Endothelial cell of umbilical vein (primary cell): ENCODE data around the gene MED13. TPM values are rescaled to one million over a fixed set of nuclear protein-coding genes. Genes with fewer than 3 reads are reported as not detected.

Experiments
- BruUV-seq: library from RNA; stranded (reverse); fragments of 400-500 nt; replicated peaks from 2 replicates; lab custom pipeline; 2021; lab: Mats Ljungman, UMichigan
- CTCF ChIA-PET: fragments of 300-600, 350-600 bp; sonication (Branson Sonifier 250); formaldehyde crosslinking; loops from one replicate; lab custom pipeline; 2021; ENCODE audit warnings: antibody characterized with exemption, inconsistent platforms; lab: Charles Lee
- POLR2A ChIA-PET: fragments of 300-600, 350-600 bp; sonication (Branson Sonifier 250); formaldehyde crosslinking; loops from one replicate; lab custom pipeline; 2021; ENCODE audit warnings: antibody characterized with exemption, inconsistent platforms; lab: Charles Lee
- DNase-seq: peaks from one replicate; pipeline ENCODE4 v3.0.0-alpha.2; 2011; ENCODE audit warnings: low read depth, low spot score
- FAIRE-seq: peaks from 2 replicates; lab custom pipeline; 2011; peaks lifted over from hg19 to GRCh38; lab: Jason Lieb, UNC
- H2AFZ ChIP-seq: 2 replicates; pipeline ENCODE4 v1.6.0; 2012; ENCODE audit warnings: low read depth, low read length, control low read depth, inconsistent platforms
- H3K27ac ChIP-seq: 2 replicates; pipeline ENCODE4 v1.5.1; 2011; ENCODE audit warnings: low read depth, mild to moderate bottlenecking, control low read depth, low read length, moderate library complexity; ENCODE audit not compliant: insufficient read depth
- H3K27me3 ChIP-seq, 2 experiments: 2 replicates each; pipeline versions ENCODE4 v1.6.0 to v1.6.1; 2011; ENCODE audit warnings: low read length in 2 of 2, mixed read lengths in 1 of 2; ENCODE audit not compliant: control insufficient read depth in 2 of 2, insufficient read depth in 2 of 2
- H3K36me3 ChIP-seq, 2 experiments: 2 replicates in 1 of 2; 3 replicates in 1 of 2; pipeline ENCODE4 v1.5.1; 2011; ENCODE audit warnings: low read length in 2 of 2, mild to moderate bottlenecking in 1 of 2, moderate library complexity in 1 of 2; ENCODE audit not compliant: control insufficient read depth in 2 of 2, insufficient read depth in 2 of 2; ENCODE audit errors: extremely low read depth in 1 of 2
- H3K4me1 ChIP-seq: 3 replicates; pipeline ENCODE4 v1.5.1; 2011; ENCODE audit warnings: mild to moderate bottlenecking, low read length; ENCODE audit not compliant: control insufficient read depth, insufficient read depth; ENCODE audit errors: extremely low read depth
- H3K4me2 ChIP-seq: 2 replicates; pipeline ENCODE4 v1.6.1; 2011; ENCODE audit warnings: low read length, control low read depth, mixed read lengths; ENCODE audit not compliant: insufficient read depth
- H3K4me3 ChIP-seq, 3 experiments: fragments of 200-600 bp in 1 of 3; sonication (generic), shearing (Covaris generic) in 1 of 3; replicated peaks in 1 of 3; 2 replicates each; pipeline ENCODE4 v1.5.1; 2011 to 2016; ENCODE audit warnings: control low read depth in 3 of 3, low read length in 3 of 3, mild to moderate bottlenecking in 2 of 3, inconsistent platforms in 1 of 3, low read depth in 1 of 3, moderate library complexity in 1 of 3; ENCODE audit not compliant: insufficient read depth in 1 of 3
- H3K79me2 ChIP-seq: 2 replicates; pipeline ENCODE4 v1.6.0; 2012; ENCODE audit warnings: low read length, inconsistent platforms; ENCODE audit not compliant: control insufficient read depth, insufficient read depth
- H3K9ac ChIP-seq: replicated peaks from 2 replicates; pipeline ENCODE3; 2011; ENCODE audit warnings: low read length, control low read depth; ENCODE audit not compliant: insufficient read depth; ENCODE audit errors: extremely low read depth
- H3K9me1 ChIP-seq: replicated peaks from 3 replicates; pipeline ENCODE4 v1.6.0; 2011; ENCODE audit warnings: mild to moderate bottlenecking, low read length; ENCODE audit not compliant: control insufficient read depth, insufficient read depth; ENCODE audit errors: extremely low read depth
- H3K9me3 ChIP-seq: replicated peaks from 2 replicates; pipeline ENCODE4 v1.5.1; 2012; ENCODE audit warnings: low read length, inconsistent platforms; ENCODE audit not compliant: control insufficient read depth, insufficient read depth
- H4K20me1 ChIP-seq: replicated peaks from 2 replicates; pipeline ENCODE3; 2011; ENCODE audit warnings: mild to moderate bottlenecking, low read length; ENCODE audit not compliant: control insufficient read depth, insufficient read depth; ENCODE audit errors: extremely low read depth
- CTCF ChIP-seq, 2 donors: IDR thresholded peaks; 1 replicate in 1 of 2; 2 replicates in 1 of 2; pipeline ENCODE4 v1.5.1; 2011; ENCODE audit warnings: low read length in 2 of 2, mild to moderate bottlenecking in 2 of 2, moderate library complexity in 2 of 2, control low read depth in 1 of 2, inconsistent platforms in 1 of 2, low read depth in 1 of 2; ENCODE audit not compliant: insufficient read depth in 1 of 2; ENCODE audit errors: extremely low read depth in 1 of 2
- EZH2 ChIP-seq: IDR thresholded peaks from 2 replicates; pipeline ENCODE4 v1.6.1; 2012; ENCODE audit warnings: borderline replicate concordance, low read depth, mild to moderate bottlenecking, moderate library complexity, low read length, inconsistent platforms; ENCODE audit not compliant: severe bottlenecking
- GATA2 ChIP-seq: IDR thresholded peaks from 2 replicates; pipeline ENCODE4 v1.7.0; 2011; ENCODE audit warnings: low read depth, mild to moderate bottlenecking, moderate library complexity, mixed read lengths, low read length; ENCODE audit not compliant: insufficient read length, insufficient read depth
- JUN ChIP-seq: IDR thresholded peaks from 2 replicates; pipeline ENCODE4 v1.6.1; 2011; ENCODE audit warnings: borderline replicate concordance, low read depth; ENCODE audit not compliant: insufficient read length, insufficient read depth
- MAX ChIP-seq: IDR thresholded peaks from 2 replicates; pipeline ENCODE4 v1.6.1; 2011; ENCODE audit not compliant: insufficient read depth, insufficient read length
- POLR2A ChIP-seq: IDR thresholded peaks from 2 replicates; pipeline ENCODE4 v1.6.1; 2012; ENCODE audit warnings: low read depth, mild to moderate bottlenecking, control low read depth, low read length
- dilution Hi-C: fragments of 300-500 bp; cut with MboI; formaldehyde crosslinking; loops from one replicate; pipeline ENCODE4 v1.15.0; 2019; ENCODE audit warnings: low sequenced_read_pairs; ENCODE audit not compliant: extremely low pct_ligation_motif_present
- intact Hi-C: fragments of 100-400 bp; cut with micrococcal nuclease; formaldehyde crosslinking; loops from one replicate; pipeline ENCODE4 v1.10.0; 2022
- polyA plus RNA-seq, 4 experiments: library from polyadenylated mRNA; depleted of rRNA in 3 of 4; stranded (reverse) in 3 of 4; unstranded in 1 of 4; fragments of >200 nt; gene quantifications; 2 replicates each; pipeline versions ENCODE4 v1.2.1 to v1.2.3, GENCODE V29; 2011 to 2012; ENCODE audit warnings: missing spikeins in 1 of 4
- total RNA-seq: library from RNA; stranded (reverse); gene quantifications from 2 replicates; pipeline ENCODE4 v1.2.3, GENCODE V29; 2021

The MED13 gene
- total and polyA plus RNA-seq, 2 donors (not counting 3 experiments of a cell fraction or from before 2014, with no cell fraction given), result 11.6 to 49.6 TPM

GRCh38 chr17:62101090-62101489 lies 36.0 kb upstream of the MED13 start:
- DNase-seq, result no peak
- CTCF ChIA-PET, result interaction anchor here (0.7 to 1.6 kb wide), 4 partner anchors 10 to 22 kb away, joined by 3 to 4 read pairs (median 4); no protein-coding TSS in a partner anchor
- Histone ChIP-seq H3K4me3 (no peak overlapping the region), H3K4me1 (no peaks in the 10 kb centered on the region), H3K36me3 (no peaks in the 10 kb centered on the region), H3K27ac (no peak overlapping the region), H3K27me3 (peaks cover 0 to 2% of the 10 kb centered on the region in 2 experiments), H3K9me3 (no peaks in the 10 kb centered on the region), H2AFZ (no peak overlapping the region), H4K20me1 (no peaks in the 10 kb centered on the region), H3K9ac (no peak overlapping the region), H3K4me2 (no peak overlapping the region), H3K9me1 (no peaks in the 10 kb centered on the region), H3K79me2 (no peaks in the 10 kb centered on the region)
- no TSS peak for BruUV-seq
- TF ChIP-seq POLR2A, result no peak
- TF ChIP-seq GATA2, result no peak
- no peak for TF ChIP-seq EZH2
- no peak for TF ChIP-seq JUN
- no peak for TF ChIP-seq CTCF (IDR thresholded peaks at IDR 0.05; ENCODE audit: extremely low read depth in 1 of 2, insufficient read depth in 1 of 2, low read depth in 1 of 2, low read length in 2 of 2)
- no peak for TF ChIP-seq MAX
- dilution Hi-C loops, result no loop called here
- POLR2A ChIA-PET, result no interaction called here
- FAIRE-seq, result no peak
- intact Hi-C loops, result no loop called here
